SK-N-SH (cell line): ENCODE data around the gene SEMA3A. TPM values are rescaled to one million over a fixed set of nuclear protein-coding genes. Genes with fewer than 3 reads are reported as not detected.
A peak's percentile ranks its signal among the peaks of the same experiment; 100 is the strongest.

Experiments
- CTCF ChIA-PET: fragments of 300-600, 350-600 bp; formaldehyde crosslinking; extraction: SDS; loops from one replicate; lab custom pipeline; 2021; lab: Yijun Ruan, JAX
- POLR2A ChIA-PET: fragments of 350-600 bp; sonication (Branson Sonifier 250); formaldehyde crosslinking; extraction: SDS; loops from one replicate; lab custom pipeline; 2020; ENCODE audit warnings: antibody characterized with exemption, inconsistent platforms; lab: Yijun Ruan, JAX
- DNase-seq: peaks from one replicate; pipeline ENCODE4 v3.0.0; 2012
- H2AFZ ChIP-seq: fragments of 200-600 bp; sonication (generic); 2 replicates; pipeline ENCODE4 v1.8.1; 2016; ENCODE audit warnings: antibody characterized with exemption, mild to moderate bottlenecking, low read depth
- H3F3A ChIP-seq: fragments of 200-600 bp; sonication (generic); replicated peaks from 2 replicates; pipeline ENCODE3; 2016; ENCODE audit warnings: antibody characterized with exemption, mild to moderate bottlenecking; ENCODE audit not compliant: insufficient read depth
- H3K27ac ChIP-seq, 2 experiments: fragments of 200-500 bp in 1 of 2; fragments of 200-600 bp in 1 of 2; sonication (Bioruptor generic) in 1 of 2; sonication (generic), shearing (Covaris generic) in 1 of 2; 2 replicates each; pipeline versions ENCODE4 v1.5.1 to v1.6.1; 2014 to 2016; ENCODE audit warnings: low read depth in 2 of 2, inconsistent platforms in 1 of 2, low read length in 1 of 2, mild to moderate bottlenecking in 1 of 2, mixed read lengths in 1 of 2
- H3K27me3 ChIP-seq: fragments of 200-600 bp; sonication (generic), shearing (Covaris generic); 2 replicates; pipeline ENCODE4 v1.6.1; 2016; ENCODE audit warnings: mixed run types; ENCODE audit not compliant: insufficient read depth
- H3K36me3 ChIP-seq, 2 experiments: fragments of 200-500 bp in 1 of 2; fragments of 200-600 bp in 1 of 2; sonication (Bioruptor generic) in 1 of 2; sonication (generic) in 1 of 2; replicated peaks in 1 of 2; 2 replicates each; pipeline versions ENCODE3 to v1.5.1; 2014 to 2016; ENCODE audit warnings: low read length in 1 of 2, mild to moderate bottlenecking in 1 of 2; ENCODE audit not compliant: insufficient read depth in 2 of 2, control insufficient read depth in 1 of 2
- H3K4me1 ChIP-seq, 2 experiments: fragments of 200-500 bp in 1 of 2; fragments of 200-600 bp in 1 of 2; sonication (Bioruptor generic) in 1 of 2; sonication (generic), shearing (Covaris generic) in 1 of 2; 2 replicates each; pipeline versions ENCODE4 v1.5.1 to v1.6.1; 2014 to 2016; ENCODE audit warnings: low read depth in 1 of 2, low read length in 1 of 2, mixed run types in 1 of 2; ENCODE audit not compliant: insufficient read depth in 2 of 2, control insufficient read depth in 1 of 2
- H3K4me2 ChIP-seq: fragments of 200-600 bp; sonication (generic), shearing (Covaris generic); 2 replicates; pipeline ENCODE4 v1.6.1; 2017; ENCODE audit warnings: mixed run types
- H3K4me3 ChIP-seq, 2 experiments: fragments of 200-500 bp in 1 of 2; fragments of 200-600 bp in 1 of 2; sonication (Bioruptor generic) in 1 of 2; sonication (generic), shearing (Covaris generic) in 1 of 2; 2 replicates each; pipeline versions ENCODE4 v1.5.1 to v1.8.1; 2014 to 2016; ENCODE audit warnings: low read depth in 2 of 2, inconsistent platforms in 1 of 2, low read length in 1 of 2, mild to moderate bottlenecking in 1 of 2, mixed read lengths in 1 of 2, moderate library complexity in 1 of 2
- H3K79me2 ChIP-seq: fragments of 200-600 bp; sonication (generic); 2 replicates; pipeline ENCODE4 v1.8.1; 2017; ENCODE audit warnings: mild to moderate bottlenecking; ENCODE audit not compliant: insufficient read depth
- H3K9ac ChIP-seq: fragments of 200-600 bp; sonication (generic); 2 replicates; pipeline ENCODE4 v1.6.1; 2017; ENCODE audit warnings: mixed run types
- H3K9me2 ChIP-seq: fragments of 200-600 bp; sonication (generic); 2 replicates; pipeline ENCODE4 v1.6.1; 2017; ENCODE audit warnings: mixed run types
- H3K9me3 ChIP-seq: fragments of 200-600 bp; sonication (generic); 2 replicates; pipeline ENCODE4 v1.6.1; 2017; ENCODE audit warnings: mixed run types, mild to moderate bottlenecking, moderate library complexity
- H4K20me1 ChIP-seq: fragments of 200-600 bp; sonication (generic); 2 replicates; pipeline ENCODE4 v1.6.1; 2017; ENCODE audit warnings: mild to moderate bottlenecking, mixed run types; ENCODE audit not compliant: insufficient read depth
- CHD2 ChIP-seq: fragments of 150-350 bp; IDR thresholded peaks from 2 replicates; pipeline ENCODE4 v1.6.1; 2018; ENCODE audit warnings: low read length; ENCODE audit not compliant: partially characterized antibody
- ELF1 ChIP-seq: IDR thresholded peaks from 2 replicates; pipeline ENCODE4 v1.4.0; 2012
- EP300 ChIP-seq, 2 experiments: IDR thresholded peaks; 2 replicates each; pipeline versions ENCODE4 v1.4.0 to v1.6.1; 2012; ENCODE audit warnings: borderline replicate concordance in 1 of 2, low read depth in 1 of 2, low read length in 1 of 2
- EZH2phosphoT487 ChIP-seq: fragments of 200-600 bp; sonication (generic); IDR thresholded peaks from 2 replicates; pipeline ENCODE4 v1.6.1; 2017; ENCODE audit warnings: low read depth, mixed run types, mild to moderate bottlenecking, antibody characterized with exemption, moderate library complexity, borderline replicate concordance
- FOSL2 ChIP-seq: IDR thresholded peaks from 2 replicates; pipeline ENCODE4 v1.4.0; 2012; ENCODE audit warnings: low read depth, mild to moderate bottlenecking, moderate library complexity, borderline replicate concordance
- NFIC ChIP-seq: IDR thresholded peaks from 2 replicates; pipeline ENCODE4 v1.4.0; 2012; ENCODE audit warnings: borderline replicate concordance
- NRF1 ChIP-seq: IDR thresholded peaks from 2 replicates; pipeline ENCODE4 v1.6.1; 2012; ENCODE audit warnings: low read depth, mild to moderate bottlenecking, low read length
- PBX3 ChIP-seq: IDR thresholded peaks from 2 replicates; pipeline ENCODE4; 2012
- RAD21 ChIP-seq: IDR thresholded peaks from 2 replicates; pipeline ENCODE4 v1.6.1; 2012; ENCODE audit warnings: mild to moderate bottlenecking, low read length
- RXRA ChIP-seq: IDR thresholded peaks from 2 replicates; pipeline ENCODE4 v1.4.0; 2012; ENCODE audit warnings: low read depth, mild to moderate bottlenecking, borderline replicate concordance
- SIN3A ChIP-seq: IDR thresholded peaks from 2 replicates; pipeline ENCODE4 v1.6.1; 2012; ENCODE audit warnings: low read depth, mild to moderate bottlenecking, low read length, moderate library complexity, borderline replicate concordance
- SMC3 ChIP-seq: IDR thresholded peaks from 2 replicates; pipeline ENCODE4 v1.6.1; 2012; ENCODE audit warnings: low read depth, low read length, improper control_type of control experiment
- TCF12 ChIP-seq: IDR thresholded peaks from 2 replicates; pipeline ENCODE4 v1.4.0; 2012
- TEAD4 ChIP-seq: IDR thresholded peaks from 2 replicates; pipeline ENCODE4 v1.4.0; 2012; ENCODE audit warnings: mild to moderate bottlenecking, borderline replicate concordance; ENCODE audit not compliant: insufficient read depth
- USF2 ChIP-seq: fragments of 150-350 bp; IDR thresholded peaks from 2 replicates; pipeline ENCODE4 v1.6.1; 2017; ENCODE audit warnings: antibody characterized with exemption, low read length, low read depth, borderline replicate concordance
- YY1 ChIP-seq: IDR thresholded peaks from 2 replicates; pipeline ENCODE4 v1.4.0; 2012; ENCODE audit warnings: low read depth, mild to moderate bottlenecking
- WGBS: methylation state at CpG from one replicate; pipeline ENCODE4 v1.1.6; 2017; ENCODE audit warnings: low lambda C conversion rate; 5-methylcytosine and 5-hydroxymethylcytosine counted together
- polyA plus RNA-seq, 3 experiments: library from polyadenylated mRNA; depleted of rRNA; stranded (reverse); fragments of >200 nt; gene quantifications; 2 replicates each; pipeline ENCODE4 v1.2.3, GENCODE V29; 2012
- TF ChIP-seq, protein P1 (sequence below): fragments of 150-350 bp; IDR thresholded peaks from 2 replicates; pipeline ENCODE4 v1.6.1; 2016; ENCODE audit warnings: mild to moderate bottlenecking, low read depth, low read length
- TF ChIP-seq, protein P2 (sequence below): fragments of 200-600 bp; sonication (generic); IDR thresholded peaks from 2 replicates; pipeline ENCODE4 v1.6.1; 2017; ENCODE audit warnings: antibody characterized with exemption, mild to moderate bottlenecking, moderate library complexity

SEMA3A gene
- polyA plus RNA-seq, 1 of the 3 experiments (the other 2 are of a cell fraction), result 15.9 TPM

- Histone ChIP-seq H3K27ac (no peak overlapping the region), H3K4me3 (no peak overlapping the region), H3K79me2 (no peaks in the 10 kb centered on the region), H4K20me1 (no peaks in the 10 kb centered on the region), H3K9ac (no peak overlapping the region), H3F3A (peaks cover 8% of the 10 kb centered on the region), H3K4me1 (peaks cover 2 to 20% of the 10 kb centered on the region in 2 experiments; a peak in 2 of 4 replicates), H3K36me3 (peaks cover 3 to 5% of the 10 kb centered on the region in 2 experiments), H3K4me2 (no peak overlapping the region), H3K9me3 (no peaks in the 10 kb centered on the region), H3K9me2 (no peaks in the 10 kb centered on the region), H2AFZ (no peak overlapping the region), H3K27me3 (no peaks in the 10 kb centered on the region)
- CTCF ChIA-PET, result interaction anchor here (1.2 kb wide), 1 partner anchor 28 kb away, joined by 3 read pairs; no protein-coding TSS in a partner anchor
- TF ChIP-seq NFIC (peak; percentile 46; the same call in 1 of the 2 replicates), SIN3A (no peak), PBX3 (peak; percentile 64), YY1 (no peak), FOSL2 (no peak), TCF12 (peak; percentile 27; the same call in 1 of the 2 replicates), EP300 (IDR thresholded peaks at IDR 0.05; ENCODE audit: borderline replicate concordance in 1 of 2, low read depth in 1 of 2, low read length in 1 of 2) (peak in 1 of 2 experiments; percentile 18; a peak in 1 of 4 replicates), RXRA (no peak), TEAD4 (no peak), ELF1 (no peak)
- POLR2A ChIA-PET, result no interaction called here
- DNase-seq, result no peak
Measured at GRCh38 chr7:84049071-84049836, 145.3 kb downstream of the SEMA3A start.

- H3K4me3 ChIP-seq, result no peak overlapping the region
- no peak overlapping the region for H3K4me2 ChIP-seq
- no peaks in the 10 kb centered on the region for H3K9me3 ChIP-seq
- peaks cover 7 to 41% of the 10 kb centered on the region in 2 experiments; a peak in 3 of 4 replicates for H3K4me1 ChIP-seq
- peak overlapping the region in 1 of 2 experiments; percentile 49; a peak in 2 of 4 replicates for H3K27ac ChIP-seq
- DNase-seq, result no peak
- H3K9me2 ChIP-seq, result no peaks in the 10 kb centered on the region
- no peak overlapping the region for H3K9ac ChIP-seq
- H3K27me3 ChIP-seq, result no peaks in the 10 kb centered on the region
- peaks cover 8% of the 10 kb centered on the region for H3F3A ChIP-seq
- WGBS, result 33% methylated on average over 2 of the region's 2 CpGs
- no peaks in the 10 kb centered on the region for H3K79me2 ChIP-seq
- ChIA-PET POLR2A (no interaction called here), CTCF (interaction anchor here (1.3 to 1.4 kb wide), 2 partner anchors 13 to 25 kb away, joined by 3 read pairs; no protein-coding TSS in a partner anchor)
- peaks cover 3 to 7% of the 10 kb centered on the region in 2 experiments for H3K36me3 ChIP-seq
- H4K20me1 ChIP-seq, result no peaks in the 10 kb centered on the region
- no peak overlapping the region for H2AFZ ChIP-seq
- no peak for TF ChIP-seq RAD21
- TF ChIP-seq SMC3, result no peak
- no peak for TF ChIP-seq ELF1
- TF ChIP-seq, protein P1, sequence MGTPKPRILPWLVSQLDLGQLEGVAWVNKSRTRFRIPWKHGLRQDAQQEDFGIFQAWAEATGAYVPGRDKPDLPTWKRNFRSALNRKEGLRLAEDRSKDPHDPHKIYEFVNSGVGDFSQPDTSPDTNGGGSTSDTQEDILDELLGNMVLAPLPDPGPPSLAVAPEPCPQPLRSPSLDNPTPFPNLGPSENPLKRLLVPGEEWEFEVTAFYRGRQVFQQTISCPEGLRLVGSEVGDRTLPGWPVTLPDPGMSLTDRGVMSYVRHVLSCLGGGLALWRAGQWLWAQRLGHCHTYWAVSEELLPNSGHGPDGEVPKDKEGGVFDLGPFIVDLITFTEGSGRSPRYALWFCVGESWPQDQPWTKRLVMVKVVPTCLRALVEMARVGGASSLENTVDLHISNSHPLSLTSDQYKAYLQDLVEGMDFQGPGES, result no peak
- TF ChIP-seq, protein P2, sequence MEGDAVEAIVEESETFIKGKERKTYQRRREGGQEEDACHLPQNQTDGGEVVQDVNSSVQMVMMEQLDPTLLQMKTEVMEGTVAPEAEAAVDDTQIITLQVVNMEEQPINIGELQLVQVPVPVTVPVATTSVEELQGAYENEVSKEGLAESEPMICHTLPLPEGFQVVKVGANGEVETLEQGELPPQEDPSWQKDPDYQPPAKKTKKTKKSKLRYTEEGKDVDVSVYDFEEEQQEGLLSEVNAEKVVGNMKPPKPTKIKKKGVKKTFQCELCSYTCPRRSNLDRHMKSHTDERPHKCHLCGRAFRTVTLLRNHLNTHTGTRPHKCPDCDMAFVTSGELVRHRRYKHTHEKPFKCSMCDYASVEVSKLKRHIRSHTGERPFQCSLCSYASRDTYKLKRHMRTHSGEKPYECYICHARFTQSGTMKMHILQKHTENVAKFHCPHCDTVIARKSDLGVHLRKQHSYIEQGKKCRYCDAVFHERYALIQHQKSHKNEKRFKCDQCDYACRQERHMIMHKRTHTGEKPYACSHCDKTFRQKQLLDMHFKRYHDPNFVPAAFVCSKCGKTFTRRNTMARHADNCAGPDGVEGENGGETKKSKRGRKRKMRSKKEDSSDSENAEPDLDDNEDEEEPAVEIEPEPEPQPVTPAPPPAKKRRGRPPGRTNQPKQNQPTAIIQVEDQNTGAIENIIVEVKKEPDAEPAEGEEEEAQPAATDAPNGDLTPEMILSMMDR, result no peak
- TF ChIP-seq RXRA, result 0 out of 2 replicates have a peak, but pooled peaks have one; percentile 31
- TF ChIP-seq EZH2phosphoT487, result no peak
- no peak for TF ChIP-seq USF2
- TF ChIP-seq NRF1, result no peak
- no peak for TF ChIP-seq CHD2
Measured at GRCh38 chr7:84047085-84047484, 147.5 kb downstream of the SEMA3A start.
